WTC11 (cell line): ENCODE results near the gene ATG2B. TPM values are rescaled to one million over a fixed set of nuclear protein-coding genes. Genes with fewer than 3 reads are reported as not detected.
"Not testable (repeated sequence)": the region's sequence is repeated elsewhere in the genome, so short reads cannot be mapped to it uniquely, and the experiment has no call there.

ENCODE experiments used
- ATAC-seq: fragments of 200-7000 bp; cut with Tn5 transposase; 2 replicates; pipeline ENCODE4 v1.10.0; 2021; ENCODE audit warnings: mild to moderate bottlenecking, moderate library complexity
- CTCF ChIA-PET: fragments of 300-600 bp; sonication (Branson Sonifier 250); formaldehyde crosslinking; loops from one replicate; lab custom pipeline; 2021; ENCODE audit warnings: antibody characterized with exemption; lab: Charles Lee
- POLR2A ChIA-PET: fragments of 350-600 bp; sonication (Branson Sonifier 250); formaldehyde crosslinking; loops from one replicate; lab custom pipeline; 2021; ENCODE audit warnings: antibody characterized with exemption; lab: Charles Lee
- DNase-seq: peaks from one replicate; pipeline ENCODE4 v3.0.0; 2021; ENCODE audit warnings: low spot score
- H3K27ac Mint-ChIP-seq: 2 replicates; pipeline ENCODE4 v1.8.0; 2021; ENCODE audit warnings: mixed read lengths
- H3K27me3 Mint-ChIP-seq: 2 replicates; pipeline ENCODE4 v1.8.0; 2021; ENCODE audit warnings: low read depth, mild to moderate bottlenecking, moderate library complexity, mixed read lengths
- H3K36me3 Mint-ChIP-seq: 2 replicates; pipeline ENCODE4 v1.8.0; 2021; ENCODE audit warnings: mixed read lengths
- H3K4me1 Mint-ChIP-seq: 2 replicates; pipeline ENCODE4 v1.8.0; 2022; ENCODE audit warnings: mixed read lengths
- H3K4me3 Mint-ChIP-seq: 2 replicates; pipeline ENCODE4 v1.8.0; 2021; ENCODE audit warnings: mild to moderate bottlenecking, moderate library complexity, mixed read lengths
- H3K9me3 Mint-ChIP-seq: 2 replicates; pipeline ENCODE4 v1.8.0; 2021; ENCODE audit warnings: mixed read lengths
- CBFB ChIP-seq: sonication (generic); formaldehyde crosslinking; IDR thresholded peaks from 2 replicates; pipeline ENCODE4 v1.8.1; 2022; ENCODE audit warnings: mild to moderate bottlenecking, low read depth, missing genetic modification reagents
- CREB1 ChIP-seq: sonication (generic); formaldehyde crosslinking; IDR thresholded peaks from 2 replicates; pipeline ENCODE4 v1.8.0; 2023; ENCODE audit warnings: mild to moderate bottlenecking, missing genetic modification reagents
- FOXK1 ChIP-seq: sonication (generic); formaldehyde crosslinking; IDR thresholded peaks from 2 replicates; pipeline ENCODE4 v1.8.0; 2022; ENCODE audit warnings: mild to moderate bottlenecking, moderate library complexity, missing genetic modification reagents
- FOXP1 ChIP-seq: sonication (generic); formaldehyde crosslinking; IDR thresholded peaks from 2 replicates; pipeline ENCODE4 v1.8.0; 2022; ENCODE audit warnings: missing genetic modification reagents, mild to moderate bottlenecking, moderate library complexity, borderline replicate concordance
- GRHL2 ChIP-seq: fragments of 250-450 bp; sonication (Bioruptor Pico); IDR thresholded peaks from 2 replicates; pipeline ENCODE4 v1.8.0; 2022; ENCODE audit warnings: mild to moderate bottlenecking, moderate library complexity; ENCODE audit not compliant: insufficient replicate concordance, severe bottlenecking
- IRF2 ChIP-seq: sonication (generic); formaldehyde crosslinking; IDR thresholded peaks from 2 replicates; pipeline ENCODE4 v1.8.0; 2022; ENCODE audit warnings: low read depth, missing genetic modification reagents, borderline replicate concordance
- JAZF1 ChIP-seq: fragments of 250-450 bp; sonication (Bioruptor Pico); IDR thresholded peaks from 2 replicates; pipeline ENCODE4 v1.9.0; 2021; ENCODE audit warnings: moderate library complexity, mild to moderate bottlenecking, inconsistent platforms
- KAT7 ChIP-seq: sonication (generic); formaldehyde crosslinking; IDR thresholded peaks from 2 replicates; pipeline ENCODE4 v1.8.1; 2023; ENCODE audit warnings: missing genetic modification reagents, mild to moderate bottlenecking, borderline replicate concordance
- MLX ChIP-seq: sonication (generic); formaldehyde crosslinking; IDR thresholded peaks from 2 replicates; pipeline ENCODE4 v1.8.1; 2023; ENCODE audit warnings: mild to moderate bottlenecking, missing genetic modification reagents, moderate library complexity
- MXD4 ChIP-seq: fragments of 250-450 bp; sonication (Bioruptor Pico); IDR thresholded peaks from 2 replicates; pipeline ENCODE4 v1.8.0; 2021; ENCODE audit warnings: mild to moderate bottlenecking, moderate library complexity, borderline replicate concordance
- MYBL2 ChIP-seq: sonication (generic); formaldehyde crosslinking; IDR thresholded peaks from 2 replicates; pipeline ENCODE4 v1.8.1; 2023; ENCODE audit warnings: mild to moderate bottlenecking, moderate library complexity, missing genetic modification reagents
- NFYB ChIP-seq: sonication (generic); formaldehyde crosslinking; conservative IDR thresholded peaks from 2 replicates; pipeline ENCODE4 v1.8.0; 2022; ENCODE audit warnings: low read depth, missing genetic modification reagents
- NR2C2 ChIP-seq: sonication (generic); formaldehyde crosslinking; IDR thresholded peaks from 2 replicates; pipeline ENCODE4 v1.8.0; 2022; ENCODE audit warnings: mild to moderate bottlenecking, missing genetic modification reagents
- SMAD3 ChIP-seq: sonication (generic); formaldehyde crosslinking; IDR thresholded peaks from 2 replicates; pipeline ENCODE4 v1.8.0; 2022; ENCODE audit warnings: missing genetic modification reagents, mild to moderate bottlenecking, borderline replicate concordance
- STAT6 ChIP-seq: sonication (generic); formaldehyde crosslinking; conservative IDR thresholded peaks from 2 replicates; pipeline ENCODE4 v1.8.1; 2023; ENCODE audit warnings: mild to moderate bottlenecking, low read depth, missing genetic modification reagents, moderate library complexity
- TEAD4 ChIP-seq: sonication (generic); formaldehyde crosslinking; IDR thresholded peaks from 2 replicates; pipeline ENCODE4 v1.8.0; 2022; ENCODE audit warnings: mild to moderate bottlenecking, missing genetic modification reagents
- TP53 ChIP-seq: sonication (generic); formaldehyde crosslinking; IDR thresholded peaks from 2 replicates; pipeline ENCODE4 v1.8.1; 2023; ENCODE audit warnings: mild to moderate bottlenecking, missing genetic modification reagents
- ZMAT4 ChIP-seq: fragments of 250-450 bp; sonication (Bioruptor Pico); IDR thresholded peaks from 2 replicates; pipeline ENCODE4 v1.9.0; 2021; ENCODE audit warnings: mild to moderate bottlenecking
- ZNF138 ChIP-seq: sonication (generic); formaldehyde crosslinking; conservative IDR thresholded peaks from 2 replicates; pipeline ENCODE4 v1.8.1; 2022; ENCODE audit warnings: mild to moderate bottlenecking, moderate library complexity, missing genetic modification reagents
- total RNA-seq: library from RNA; stranded (reverse); gene quantifications from 3 replicates; pipeline ENCODE4 v1.2.3, GENCODE V29; 2021

Gene ATG2B
- total RNA-seq, 1 experiment from 2014 or later = 10.3 TPM

GRCh38 chr14:96245710-96246538 is 117.2 kb downstream of the ATG2B start (continued):
- TF ChIP-seq GRHL2 (CRISPR knock-in tag) (no peak), CBFB (CRISPR knock-in tag) (no peak), JAZF1 (CRISPR knock-in tag) (no peak), TP53 (CRISPR knock-in tag) (no peak), NR2C2 (CRISPR knock-in tag) (no peak)

- POLR2A ChIA-PET, ATAC-seq, H3K4me3 Mint-ChIP-seq, DNase-seq, H3K4me1 Mint-ChIP-seq, H3K27me3 Mint-ChIP-seq, H3K36me3 Mint-ChIP-seq, H3K27ac Mint-ChIP-seq: not testable (repeated sequence)
- CTCF ChIA-PET = interaction anchor here (1.4 kb wide), 1 partner anchor 145 kb away, joined by 4 read pairs; no protein-coding TSS in a partner anchor
- peaks cover 41% of the 10 kb centered on the region for H3K9me3 Mint-ChIP-seq
Observed at GRCh38 chr14:96245074-96245473, 118.1 kb downstream of the ATG2B start.

- ChIA-PET POLR2A (no interaction called here), CTCF (no interaction called here)
- Mint-ChIP-seq H3K4me3 (no peak overlapping the region), H3K9me3 (peaks cover 41% of the 10 kb centered on the region), H3K27ac (no peak overlapping the region), H3K36me3 (peaks cover 9% of the 10 kb centered on the region; the same call in 1 of the 2 replicates), H3K4me1 (no peaks in the 10 kb centered on the region), H3K27me3 (no peaks in the 10 kb centered on the region; the same call in 1 of the 2 replicates)
- TF ChIP-seq MYBL2 (CRISPR knock-in tag) (no peak), IRF2 (no peak), MXD4 (CRISPR knock-in tag) (no peak), KAT7 (CRISPR knock-in tag) (no peak), FOXK1 (CRISPR knock-in tag) (no peak), STAT6 (CRISPR knock-in tag) (no peak), NFYB (CRISPR knock-in tag) (no peak), SMAD3 (no peak), FOXP1 (CRISPR knock-in tag) (no peak), CREB1 (CRISPR knock-in tag) (no peak), TEAD4 (no peak), TP53 (CRISPR knock-in tag) (no peak), ZMAT4 (CRISPR knock-in tag) (no peak), ZNF138 (CRISPR knock-in tag) (no peak), MLX (CRISPR knock-in tag) (no peak)
- no peak for DNase-seq
- no peak for ATAC-seq
Observed at GRCh38 chr14:96243785-96244184, 119.4 kb downstream of the ATG2B start.
